SIG-M5 treated with dmso at 0.1 percent for 504 hours (cell line): Measurements from ENCODE around the gene SAPCD2.

Source experiments
- DNase-seq: peaks from one replicate; lab custom pipeline; 2025; ENCODE audit not compliant: unreplicated experiment; lab: John Stamatoyannopoulos, UW

The SAPCD2 gene

DNA sequence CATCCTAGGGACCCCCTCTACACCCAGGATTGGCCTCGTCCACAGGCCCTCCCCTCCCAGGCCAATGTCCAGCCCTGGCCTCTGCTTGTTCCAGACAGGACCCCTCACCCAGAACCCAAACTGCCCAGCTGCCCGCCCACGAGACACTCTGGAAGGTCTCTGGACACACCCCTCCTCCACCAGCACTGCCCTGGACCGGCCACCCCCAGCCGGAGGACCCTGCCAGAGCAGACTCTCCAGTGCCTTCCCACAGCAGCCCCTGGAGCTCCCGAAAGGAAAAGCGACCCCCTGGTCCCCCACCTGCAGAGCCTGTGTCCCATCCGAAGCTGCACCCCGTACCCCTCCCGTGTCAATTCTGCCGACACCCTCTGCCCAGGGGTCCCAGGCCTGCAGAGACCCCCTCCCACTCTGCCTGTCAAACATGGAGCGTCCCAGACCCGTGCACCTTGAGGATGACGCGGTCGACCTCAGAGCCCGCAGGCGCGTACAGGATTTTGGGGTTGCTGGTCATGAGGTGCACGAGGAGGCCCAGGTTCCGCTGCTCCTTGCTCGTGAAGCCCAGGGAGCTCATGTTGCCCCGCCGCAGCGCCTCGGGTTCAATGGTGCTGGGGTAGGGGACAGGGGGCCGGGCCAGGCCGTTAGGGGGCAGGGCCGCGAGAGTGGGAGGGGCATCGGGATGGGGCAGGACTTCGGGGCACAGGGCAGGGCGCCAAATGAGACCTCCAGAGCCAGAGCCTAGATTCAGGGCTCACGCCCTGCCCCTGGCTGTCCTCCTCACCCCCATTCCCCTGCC lies 50.3 kb downstream of the SAPCD2 start:
- no peak for DNase-seq

DNA sequence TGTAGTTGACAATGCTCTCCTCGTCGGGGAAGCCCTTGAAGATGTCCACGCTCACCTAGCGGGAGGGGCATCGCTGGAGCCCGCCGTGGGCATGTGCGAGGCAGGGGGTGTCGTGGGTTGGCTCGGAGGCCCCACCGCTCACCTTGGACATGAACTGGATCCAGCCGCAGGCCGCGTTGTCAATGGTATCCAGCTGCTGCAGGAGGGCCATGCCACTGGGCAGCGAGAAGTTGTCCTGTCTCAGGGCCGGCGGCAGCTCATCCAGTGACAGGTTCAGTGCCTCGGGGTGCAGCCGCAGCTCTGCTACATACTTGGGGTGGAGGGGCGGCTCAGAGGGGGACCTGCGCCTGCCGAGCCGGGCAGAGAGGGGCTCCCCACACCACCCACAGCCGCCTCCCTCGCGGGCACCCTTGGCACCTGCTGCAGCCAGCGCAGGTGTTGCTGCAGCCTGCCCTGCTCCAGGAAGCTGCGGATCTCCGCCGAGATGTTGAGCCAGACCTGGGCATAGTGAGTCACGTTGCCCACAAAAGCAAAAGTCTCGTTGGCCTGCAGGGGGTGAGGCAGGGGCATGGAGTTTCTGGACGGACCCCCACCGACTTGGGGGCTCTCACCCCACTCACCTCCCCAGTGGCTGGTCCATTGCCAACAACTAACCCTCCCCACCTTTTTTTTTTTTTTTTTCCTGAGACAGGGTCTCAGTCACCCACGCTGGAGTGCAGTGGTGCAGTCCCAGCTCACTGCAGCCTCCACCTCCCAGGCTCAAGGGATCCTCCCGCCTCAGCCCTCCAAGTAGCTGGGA lies 51.4 kb downstream of the SAPCD2 start:
- DNase-seq, result no peak

DNA sequence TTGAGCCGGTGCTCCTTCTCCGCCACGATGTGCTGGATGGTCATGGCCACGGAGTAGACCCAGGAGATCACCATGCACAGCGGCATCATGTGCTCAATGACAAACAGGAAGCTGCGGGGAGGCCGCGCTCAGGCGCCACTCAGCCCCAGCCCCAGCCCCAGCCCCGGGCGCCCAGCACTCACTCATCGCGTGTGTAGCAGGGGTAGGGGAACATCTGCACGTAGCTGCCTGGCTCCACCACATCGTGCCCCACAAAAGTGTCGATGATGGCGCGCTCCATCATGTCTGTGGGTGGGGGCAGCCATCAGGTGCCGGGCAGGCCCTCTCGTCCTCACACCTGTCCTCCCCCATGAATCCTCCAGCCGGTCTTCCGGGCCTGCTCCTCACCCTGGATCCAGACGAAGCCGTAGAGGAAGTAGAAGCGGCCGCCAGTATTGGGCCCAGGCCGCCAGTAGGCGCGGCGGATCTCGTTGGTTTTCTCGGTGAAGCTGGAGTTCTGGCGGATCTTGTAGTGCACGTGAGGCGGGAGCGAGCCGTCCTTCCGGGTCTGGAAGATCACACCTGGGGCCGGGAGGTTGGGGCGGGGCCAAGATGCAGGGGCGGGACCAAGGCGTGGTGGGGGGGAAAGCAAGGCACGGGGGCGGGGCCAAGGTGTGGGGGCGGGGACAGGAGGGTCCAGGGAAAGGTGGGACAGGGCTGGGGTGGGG lies 52.4 kb downstream of the SAPCD2 start:
- DNase-seq, result no peak

DNA sequence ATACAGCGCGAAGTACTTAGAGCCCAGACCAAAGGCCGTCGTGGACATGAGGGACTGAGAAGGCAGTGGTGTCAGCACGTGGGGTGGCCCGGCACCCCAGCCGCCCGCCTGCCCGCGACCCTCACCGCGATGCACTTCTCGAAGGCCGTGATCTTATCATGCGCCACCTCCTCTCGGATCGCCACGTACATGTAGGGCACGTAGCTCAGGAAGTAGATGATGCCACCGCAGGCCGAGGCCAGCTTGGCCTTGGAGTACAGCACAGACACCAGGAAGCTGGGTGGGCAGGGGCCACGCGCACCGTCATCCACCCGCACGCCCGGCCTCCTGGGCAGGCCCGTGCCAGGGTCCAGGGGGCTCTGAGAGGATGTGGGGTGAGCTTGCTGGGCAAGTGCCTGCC lies 53.3 kb downstream of the SAPCD2 start:
- no peak for DNase-seq

DNA sequence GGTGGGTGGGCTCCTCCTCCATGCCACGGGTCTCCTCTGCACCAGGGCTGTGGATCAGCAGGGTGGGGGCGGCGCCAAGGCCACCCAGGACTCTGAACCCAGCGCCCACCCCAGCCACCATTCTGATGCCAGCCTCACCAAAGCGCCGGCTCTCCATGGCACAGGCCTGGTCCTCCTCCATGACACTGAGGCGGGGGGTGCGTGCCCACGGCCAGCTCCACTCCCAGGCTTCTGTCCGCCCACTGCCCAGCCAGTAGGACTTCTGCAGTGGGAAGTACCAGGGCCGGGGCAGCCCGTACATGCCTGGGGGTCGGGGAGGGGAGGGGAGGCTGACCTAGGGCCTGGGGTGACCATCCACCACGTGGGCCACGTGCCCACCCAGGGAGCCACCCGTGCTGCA lies 53.9 kb downstream of the SAPCD2 start:
- DNase-seq, result no peak

DNA sequence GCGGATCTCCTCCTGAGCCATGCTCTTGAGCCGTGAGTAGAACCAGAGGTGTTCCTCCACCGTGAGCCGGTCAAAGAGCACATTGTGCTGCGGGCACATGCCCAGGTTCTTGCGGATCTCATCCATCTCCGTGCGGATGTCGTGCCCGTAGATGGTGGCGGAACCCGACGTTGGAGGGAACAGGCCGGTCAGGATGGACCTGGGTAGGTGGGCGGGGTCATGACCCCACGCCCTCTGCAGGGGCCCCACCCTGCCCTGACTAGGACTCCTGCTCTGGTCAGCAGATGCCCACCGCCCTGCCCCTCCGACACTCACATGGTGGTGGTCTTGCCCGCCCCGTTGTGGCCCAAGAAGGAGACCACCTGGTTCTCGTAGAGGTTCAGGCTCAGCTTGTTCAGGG lies 54.4 kb downstream of the SAPCD2 start:
- no peak for DNase-seq

DNA sequence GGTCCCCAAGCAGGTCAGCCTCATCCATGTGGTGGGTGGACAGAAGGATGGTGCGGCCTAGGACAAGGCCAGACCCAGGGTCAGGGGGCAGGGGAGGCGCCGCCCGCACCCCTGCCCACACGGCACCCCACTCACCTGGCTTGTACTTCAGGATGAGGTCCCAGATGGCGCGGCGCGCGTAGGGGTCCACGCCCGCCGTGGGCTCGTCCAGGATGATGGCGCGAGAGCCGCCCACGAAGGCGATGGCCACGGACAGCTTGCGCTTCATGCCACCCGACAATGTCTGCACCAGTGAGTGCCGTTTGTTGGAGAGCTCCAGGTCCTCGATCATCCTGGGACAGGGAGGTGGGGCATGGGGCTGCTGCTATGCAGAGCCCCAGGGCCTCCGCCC lies 54.8 kb downstream of the SAPCD2 start:
- DNase-seq, result no peak

DNA sequence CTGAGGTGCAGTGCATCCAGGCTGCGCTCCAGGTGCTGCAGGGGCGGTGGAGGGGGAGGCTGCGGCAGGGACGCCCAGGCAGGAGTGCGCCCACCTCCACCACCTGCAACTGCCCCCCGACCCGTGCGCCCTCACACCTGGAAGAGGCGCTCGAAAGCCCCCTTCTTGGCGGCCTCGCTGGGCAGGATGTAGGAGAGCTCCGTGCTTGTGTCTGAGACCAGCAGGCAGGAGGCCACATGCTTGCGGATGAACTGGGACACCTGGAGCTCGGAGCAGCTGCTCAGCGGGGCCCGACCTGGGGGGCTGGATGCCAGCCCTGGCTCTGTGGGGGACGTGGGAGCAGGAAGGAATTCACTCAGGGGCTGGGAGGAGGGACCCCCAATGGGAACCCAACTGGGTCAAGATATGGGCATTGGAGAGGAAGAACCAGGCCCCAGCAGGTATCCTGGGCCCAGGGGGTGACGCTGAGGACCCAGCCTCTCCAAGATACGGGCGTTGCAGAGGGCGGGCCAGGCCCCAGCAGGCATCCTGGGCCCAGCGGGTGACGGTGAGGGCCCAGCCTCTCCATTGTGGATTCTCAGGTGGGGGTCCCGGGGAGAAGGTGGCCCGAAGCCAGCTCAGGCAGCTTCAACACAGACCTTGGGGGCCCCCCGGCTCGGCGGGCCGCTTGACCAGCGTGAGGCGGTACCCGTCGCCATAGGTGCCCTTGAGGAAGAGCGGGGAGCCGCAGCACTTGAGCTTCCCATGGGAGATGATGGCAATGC lies 55.4 kb downstream of the SAPCD2 start:
- DNase-seq, result no peak

DNA sequence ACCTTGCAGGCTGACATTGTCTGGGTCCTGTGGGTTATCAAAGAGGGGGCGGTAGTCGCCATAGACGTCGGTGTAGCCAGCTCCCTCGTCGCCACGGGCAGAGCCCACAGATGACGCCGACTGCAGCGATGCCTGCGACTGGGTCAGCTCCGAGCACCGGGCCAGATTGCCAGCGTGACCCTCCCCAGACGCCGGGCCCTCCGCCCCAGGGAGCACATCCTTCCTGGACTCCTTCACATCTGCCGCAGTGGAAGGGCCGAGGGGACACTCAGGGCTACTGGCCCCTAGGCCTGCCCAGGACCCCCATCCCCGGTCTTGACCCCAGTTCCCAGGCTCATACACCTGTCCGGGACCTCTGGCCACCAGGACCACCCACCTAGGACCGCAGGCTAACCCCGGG lies 56.2 kb downstream of the SAPCD2 start:
- no peak for DNase-seq

DNA sequence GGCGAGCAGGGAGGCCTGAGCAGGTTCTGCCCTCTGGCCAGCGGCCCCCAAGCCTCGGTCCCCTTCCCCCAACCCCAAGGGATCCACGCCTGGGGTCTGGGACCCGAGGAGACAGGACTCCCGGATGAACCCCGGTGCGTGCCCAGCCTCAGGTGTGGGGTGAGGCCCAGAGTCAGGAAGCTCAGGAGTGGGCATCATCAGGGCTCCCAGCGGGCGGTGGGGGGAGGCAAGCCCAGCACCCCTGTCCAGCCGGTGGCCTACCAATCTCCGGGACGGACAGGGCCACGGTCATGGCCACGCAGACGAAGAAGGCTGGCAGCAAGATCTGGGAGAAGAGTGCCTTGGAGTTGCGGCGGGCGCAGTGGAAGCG lies 56.8 kb downstream of the SAPCD2 start:
- DNase-seq, result no peak

DNA sequence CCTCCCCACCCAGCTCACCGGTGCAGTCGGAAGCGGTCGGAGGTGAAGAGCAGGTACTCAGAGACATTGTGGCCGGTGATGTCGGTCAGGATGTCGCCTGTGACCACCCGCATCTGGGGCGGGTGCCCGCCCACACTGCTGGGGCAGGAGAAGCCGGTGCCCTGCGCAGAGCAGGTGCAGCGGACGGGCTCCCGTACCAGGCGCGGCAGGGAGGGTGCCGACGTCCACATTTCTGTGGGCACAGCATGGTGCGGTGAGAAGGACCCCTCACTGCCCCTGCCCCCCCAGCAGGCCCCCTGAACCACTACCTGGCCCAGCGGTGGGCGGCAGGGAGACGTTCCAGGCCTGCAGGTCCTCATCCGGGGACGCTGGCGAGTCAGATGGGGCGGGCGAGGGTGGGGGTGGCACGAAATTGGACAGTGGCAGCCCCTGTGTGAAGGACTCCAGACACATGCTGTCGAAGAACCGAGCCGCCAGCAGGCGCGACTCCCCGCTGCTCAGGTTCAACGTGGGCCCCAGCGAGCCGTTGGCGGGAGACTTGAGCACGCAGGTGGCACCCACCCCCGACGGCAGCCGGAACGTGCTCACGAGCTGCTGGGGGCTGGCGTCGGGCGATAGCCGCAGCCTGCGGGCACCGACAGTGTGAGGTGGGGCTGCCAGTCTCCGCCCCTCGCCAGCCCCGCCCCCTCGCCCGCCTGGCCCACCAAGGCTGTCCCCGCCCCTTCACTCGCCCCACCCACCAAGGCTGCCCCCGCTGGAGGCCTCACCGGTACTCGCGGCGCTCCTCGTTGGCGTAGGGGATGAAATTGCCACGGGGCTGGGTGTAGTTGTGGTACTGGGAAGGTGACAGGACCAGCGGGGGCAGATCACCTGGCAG lies 57.4 kb downstream of the SAPCD2 start:
- DNase-seq, result no peak
